K562 (cell line): ENCODE results near the gene ACRBP. TPM values are rescaled to one million over a fixed set of nuclear protein-coding genes. Genes with fewer than 3 reads are reported as not detected.

ENCODE experiments used
- ATF7 ChIP-seq: fragments of 450-650 bp; IDR thresholded peaks from 2 replicates; pipeline ENCODE4 v1.7.1; 2014; ENCODE audit warnings: mild to moderate bottlenecking, moderate library complexity
- BRD4 ChIP-seq: fragments of 200-600 bp; sonication (generic); IDR thresholded peaks from 2 replicates; pipeline ENCODE4 v1.6.1; 2017; ENCODE audit warnings: inconsistent platforms
- E2F8 ChIP-seq: fragments of 450-650 bp; IDR thresholded peaks from 2 replicates; pipeline ENCODE4 v1.7.1; 2018; ENCODE audit warnings: mild to moderate bottlenecking, low read depth; ENCODE audit not compliant: partially characterized antibody
- NCOA2 ChIP-seq, 2 experiments: fragments of 450-650 bp; IDR thresholded peaks; 2 replicates each; pipeline ENCODE4 v1.6.1; 2018; ENCODE audit warnings: mild to moderate bottlenecking in 2 of 2, moderate library complexity in 1 of 2; ENCODE audit not compliant: partially characterized antibody in 2 of 2
- NEUROD1 ChIP-seq: fragments of 150-350 bp; IDR thresholded peaks from 2 replicates; pipeline ENCODE4 v1.6.1; 2014; ENCODE audit warnings: borderline replicate concordance, low read length, low read depth; ENCODE audit not compliant: partially characterized antibody
- TCF7 ChIP-seq: sonication (generic); IDR thresholded peaks from 2 replicates; pipeline ENCODE4 v1.6.1; 2016; ENCODE audit warnings: antibody characterized with exemption, borderline replicate concordance
- TGIF2 ChIP-seq: sonication (generic); formaldehyde crosslinking; IDR thresholded peaks from 2 replicates; pipeline ENCODE4 v1.8.1; 2022; ENCODE audit warnings: mild to moderate bottlenecking, missing genetic modification reagents, moderate library complexity
- ZBTB1 ChIP-seq: sonication (generic); formaldehyde crosslinking; IDR thresholded peaks from 2 replicates; pipeline ENCODE4 v1.8.1; 2023; ENCODE audit warnings: missing genetic modification reagents, low read depth, mild to moderate bottlenecking, borderline replicate concordance
- ZFX ChIP-seq: sonication (generic); formaldehyde crosslinking; IDR thresholded peaks from 2 replicates; pipeline ENCODE4 v1.8.0; 2022; ENCODE audit warnings: mild to moderate bottlenecking, missing genetic modification reagents, moderate library complexity
- ZNF384 ChIP-seq: IDR thresholded peaks from 2 replicates; pipeline ENCODE4 v1.6.1; 2012; ENCODE audit warnings: low read depth, low read length, improper control_type of control experiment
- polyA plus RNA-seq, 8 experiments: library from polyadenylated mRNA; depleted of rRNA in 4 of 8; stranded (reverse) in 5 of 8; unstranded in 3 of 8; fragments of >200 nt; fragmentation: Nextera tagmentation in 2 of 8; fragmentation: Illumina TruSeq in 1 of 8; extraction: Ambion mirVana in 2 of 8; extraction: Trizol in 1 of 8; gene quantifications; 2 replicates each; pipeline versions ENCODE4 v1.2.1 to v1.2.3, GENCODE V29; 2011 to 2014; ENCODE audit warnings: inconsistent platforms in 1 of 8, missing spikeins in 1 of 8
- total RNA-seq, 7 experiments: library from RNA; depleted of rRNA in 6 of 7; stranded (reverse); fragments of >200 nt in 6 of 7; fragmentation: Illumina TruSeq in 2 of 7; extraction: Trizol in 2 of 7; gene quantifications; 2 replicates each; pipeline versions ENCODE4 v1.2.1 to v1.2.3, GENCODE V29; 2011 to 2021; ENCODE audit warnings: low replicate concordance in 1 of 7
- TF ChIP-seq, protein P1 (sequence below): sonication (generic); formaldehyde crosslinking; IDR thresholded peaks from 2 replicates; pipeline ENCODE4 v1.4.0; 2020; ENCODE audit warnings: mild to moderate bottlenecking, missing genetic modification reagents
- TF ChIP-seq, protein P2 (sequence below), 2 experiments: fragments of 450-650 bp; formaldehyde crosslinking in 1 of 2; IDR thresholded peaks; 2 replicates each; pipeline versions ENCODE4 v1.4.0 to v1.6.1; 2014 to 2020; ENCODE audit warnings: mild to moderate bottlenecking in 2 of 2, borderline replicate concordance in 1 of 2, low read depth in 1 of 2

Gene ACRBP
- total and polyA plus RNA-seq, 9 of the 15 experiments (the other 6 are each of a cell fraction or from before 2014, with no cell fraction given), result 3.1 to 31.8 (median 8.4) TPM

- TF ChIP-seq, protein P1, sequence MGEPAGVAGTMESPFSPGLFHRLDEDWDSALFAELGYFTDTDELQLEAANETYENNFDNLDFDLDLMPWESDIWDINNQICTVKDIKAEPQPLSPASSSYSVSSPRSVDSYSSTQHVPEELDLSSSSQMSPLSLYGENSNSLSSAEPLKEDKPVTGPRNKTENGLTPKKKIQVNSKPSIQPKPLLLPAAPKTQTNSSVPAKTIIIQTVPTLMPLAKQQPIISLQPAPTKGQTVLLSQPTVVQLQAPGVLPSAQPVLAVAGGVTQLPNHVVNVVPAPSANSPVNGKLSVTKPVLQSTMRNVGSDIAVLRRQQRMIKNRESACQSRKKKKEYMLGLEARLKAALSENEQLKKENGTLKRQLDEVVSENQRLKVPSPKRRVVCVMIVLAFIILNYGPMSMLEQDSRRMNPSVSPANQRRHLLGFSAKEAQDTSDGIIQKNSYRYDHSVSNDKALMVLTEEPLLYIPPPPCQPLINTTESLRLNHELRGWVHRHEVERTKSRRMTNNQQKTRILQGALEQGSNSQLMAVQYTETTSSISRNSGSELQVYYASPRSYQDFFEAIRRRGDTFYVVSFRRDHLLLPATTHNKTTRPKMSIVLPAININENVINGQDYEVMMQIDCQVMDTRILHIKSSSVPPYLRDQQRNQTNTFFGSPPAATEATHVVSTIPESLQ (CRISPR knock-in tag), result peak; percentile 64; the same call in 1 of the 2 replicates
- no peak for TF ChIP-seq ZBTB1 (CRISPR knock-in tag)
- peak; percentile 42; the same call in 1 of the 2 replicates for TF ChIP-seq ZFX (CRISPR knock-in tag)
- TF ChIP-seq, protein P2, sequence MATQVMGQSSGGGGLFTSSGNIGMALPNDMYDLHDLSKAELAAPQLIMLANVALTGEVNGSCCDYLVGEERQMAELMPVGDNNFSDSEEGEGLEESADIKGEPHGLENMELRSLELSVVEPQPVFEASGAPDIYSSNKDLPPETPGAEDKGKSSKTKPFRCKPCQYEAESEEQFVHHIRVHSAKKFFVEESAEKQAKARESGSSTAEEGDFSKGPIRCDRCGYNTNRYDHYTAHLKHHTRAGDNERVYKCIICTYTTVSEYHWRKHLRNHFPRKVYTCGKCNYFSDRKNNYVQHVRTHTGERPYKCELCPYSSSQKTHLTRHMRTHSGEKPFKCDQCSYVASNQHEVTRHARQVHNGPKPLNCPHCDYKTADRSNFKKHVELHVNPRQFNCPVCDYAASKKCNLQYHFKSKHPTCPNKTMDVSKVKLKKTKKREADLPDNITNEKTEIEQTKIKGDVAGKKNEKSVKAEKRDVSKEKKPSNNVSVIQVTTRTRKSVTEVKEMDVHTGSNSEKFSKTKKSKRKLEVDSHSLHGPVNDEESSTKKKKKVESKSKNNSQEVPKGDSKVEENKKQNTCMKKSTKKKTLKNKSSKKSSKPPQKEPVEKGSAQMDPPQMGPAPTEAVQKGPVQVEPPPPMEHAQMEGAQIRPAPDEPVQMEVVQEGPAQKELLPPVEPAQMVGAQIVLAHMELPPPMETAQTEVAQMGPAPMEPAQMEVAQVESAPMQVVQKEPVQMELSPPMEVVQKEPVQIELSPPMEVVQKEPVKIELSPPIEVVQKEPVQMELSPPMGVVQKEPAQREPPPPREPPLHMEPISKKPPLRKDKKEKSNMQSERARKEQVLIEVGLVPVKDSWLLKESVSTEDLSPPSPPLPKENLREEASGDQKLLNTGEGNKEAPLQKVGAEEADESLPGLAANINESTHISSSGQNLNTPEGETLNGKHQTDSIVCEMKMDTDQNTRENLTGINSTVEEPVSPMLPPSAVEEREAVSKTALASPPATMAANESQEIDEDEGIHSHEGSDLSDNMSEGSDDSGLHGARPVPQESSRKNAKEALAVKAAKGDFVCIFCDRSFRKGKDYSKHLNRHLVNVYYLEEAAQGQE (IDR thresholded peaks at IDR 0.05; ENCODE audit: borderline replicate concordance), result peak; percentile 84
- TF ChIP-seq, protein P2 (CRISPR knock-in tag; IDR thresholded peaks at IDR 0.05; ENCODE audit: low read depth), result no peak
- peak; percentile 99 for TF ChIP-seq E2F8
- TF ChIP-seq BRD4, result peak; percentile 63; the same call in 1 of the 2 replicates
- TF ChIP-seq TGIF2, result no peak
- no peak for TF ChIP-seq NCOA2 (IDR thresholded peaks at IDR 0.05; ENCODE audit: partially characterized antibody in 2 of 2)
- TF ChIP-seq ATF7, result peak; percentile 84
- TF ChIP-seq NEUROD1, result peak; percentile 9
- TF ChIP-seq ZNF384, result no peak
- TF ChIP-seq TCF7, result no peak
Measured at GRCh38 chr12:6688999-6689882, 42.0 kb upstream of the ACRBP start, which contains the start of gene ZNF384 (continued).
